GM04503 (cell line): ENCODE results near the gene XIRP2.
A peak's percentile ranks its signal among the peaks of the same experiment; 100 is the strongest.

Experiments used
- DNase-seq: peaks from one replicate; pipeline ENCODE4 v3.0.0-alpha.2; 2012; ENCODE audit warnings: low read depth

The XIRP2 gene

GRCh38 chr2:167134381-167135072 is 246.2 kb downstream of the XIRP2 start:
- DNase-seq: no peak

- DNase-seq: no peak
Measured at GRCh38 chr2:167135706-167136105, 247.4 kb downstream of the XIRP2 start.

DNA sequence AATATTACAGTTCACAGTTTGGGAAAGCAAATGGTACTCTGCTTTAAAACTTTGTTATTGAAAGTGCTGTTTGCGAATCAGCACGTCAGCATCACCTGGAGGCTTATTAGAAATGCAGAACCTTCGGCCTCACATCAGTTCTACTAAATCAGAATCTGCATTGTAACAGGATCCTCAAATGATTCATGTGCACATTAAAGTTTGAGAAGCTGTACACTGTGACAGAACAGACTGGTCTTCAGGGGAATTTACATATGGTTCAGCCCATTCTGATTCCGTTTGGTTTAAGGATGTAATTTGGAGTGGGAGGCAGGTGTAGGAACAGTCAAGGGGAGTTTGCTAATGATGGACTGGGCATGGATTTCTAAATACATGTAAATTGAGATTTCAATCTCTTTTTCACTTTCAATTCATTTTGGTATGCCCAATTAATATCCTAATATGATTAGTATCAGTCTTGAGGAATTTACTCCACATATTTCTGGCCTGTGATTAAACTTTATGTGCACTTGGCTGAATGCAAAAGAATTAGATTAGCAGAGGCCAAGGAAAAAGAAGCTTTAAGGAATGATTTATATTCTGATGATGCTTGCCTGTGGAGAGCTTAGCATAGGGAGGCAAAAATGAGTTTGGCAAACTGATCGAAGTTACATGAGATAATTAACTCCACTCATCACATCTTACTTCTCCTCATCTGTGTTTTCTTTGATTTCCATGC is 248.8 kb downstream of the XIRP2 start:
- DNase-seq: no peak

GRCh38 chr2:167140330-167140729 is 252.1 kb downstream of the XIRP2 start:
- DNase-seq: no peak

GRCh38 chr2:167140767-167141166 is 252.5 kb downstream of the XIRP2 start:
- peak; percentile 18 for DNase-seq

DNA sequence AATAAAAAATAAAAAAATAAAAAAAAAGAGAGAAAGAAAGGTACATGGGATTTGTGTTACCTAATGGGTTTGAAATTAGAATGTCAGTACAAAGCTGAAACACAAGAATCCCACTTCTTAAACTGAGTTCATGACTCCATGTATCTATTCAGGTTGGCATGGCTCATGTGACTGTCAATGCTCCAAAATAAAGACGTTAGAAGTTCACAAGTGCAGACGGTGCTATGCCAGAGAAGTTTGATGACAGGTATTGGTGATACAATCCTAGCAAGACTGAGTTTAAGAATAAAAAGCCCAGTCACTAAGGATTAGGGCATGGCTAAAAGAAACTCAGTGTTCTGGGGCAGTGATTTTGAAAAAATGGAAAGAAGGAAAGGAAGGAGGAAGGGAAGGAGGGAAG is 254.3 kb downstream of the XIRP2 start:
- no peak for DNase-seq

DNA sequence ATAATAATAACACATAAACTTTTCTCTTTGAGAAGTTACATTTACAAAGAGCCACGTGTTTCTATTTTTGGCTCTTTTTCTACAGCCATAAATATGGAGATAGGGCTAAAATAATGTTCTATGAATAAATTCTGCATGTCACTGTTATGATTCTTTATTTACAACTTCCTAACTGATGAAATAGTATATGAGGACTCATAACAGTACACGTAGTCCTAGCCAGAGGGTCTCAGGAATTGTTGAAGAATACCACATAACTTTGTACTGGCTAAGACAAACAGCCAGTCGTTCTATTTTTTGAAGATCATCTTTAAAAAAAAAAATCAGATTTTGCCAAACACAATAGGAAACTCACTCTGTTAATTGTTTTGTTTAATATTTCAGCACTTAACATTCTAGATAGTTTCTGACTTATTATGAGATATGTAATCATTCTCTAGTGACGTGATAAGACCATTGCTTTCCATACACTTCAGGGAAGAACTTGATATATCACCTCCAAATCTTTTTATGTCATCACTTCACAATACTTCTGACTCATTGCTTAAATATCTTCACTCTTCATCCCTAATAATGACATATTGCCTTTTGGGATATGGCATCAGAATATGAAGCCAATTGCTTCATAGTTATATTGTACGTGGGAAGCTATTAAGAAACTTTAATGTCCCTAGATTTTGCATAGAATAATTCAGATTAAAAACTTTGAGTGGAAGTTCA is 256.1 kb downstream of the XIRP2 start:
- DNase-seq: no peak

DNA sequence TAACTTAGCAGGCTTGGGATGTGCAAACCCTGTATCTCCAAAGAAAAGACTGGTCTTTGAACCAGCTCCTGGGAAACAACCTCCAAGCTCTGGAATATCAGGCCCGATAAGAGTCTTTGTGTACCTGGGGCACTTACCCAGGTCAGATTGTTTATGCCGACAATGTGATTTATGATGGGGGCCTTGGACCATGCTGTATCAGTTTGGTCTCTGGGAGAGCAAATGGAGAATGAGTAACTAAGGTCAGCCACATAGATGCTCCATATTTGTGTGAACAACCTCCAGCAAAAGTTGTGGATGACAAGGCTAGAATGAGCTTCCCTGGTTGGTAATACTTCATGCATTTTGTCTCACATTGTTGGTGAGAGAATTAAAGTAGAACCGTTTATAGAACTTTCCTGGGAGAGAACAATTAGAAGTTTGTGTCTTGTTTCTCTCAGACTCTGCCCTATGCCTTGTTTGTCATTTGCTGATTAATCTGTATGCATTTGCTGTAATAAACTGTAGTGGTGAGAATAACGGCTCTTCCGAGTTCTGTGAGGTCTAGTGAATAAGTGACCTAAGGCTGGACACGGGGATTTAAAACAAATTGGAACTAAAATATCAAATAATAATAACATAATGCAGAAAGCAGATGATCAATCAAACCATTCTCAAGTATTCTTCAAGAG is 259.1 kb downstream of the XIRP2 start:
- no peak for DNase-seq

DNA sequence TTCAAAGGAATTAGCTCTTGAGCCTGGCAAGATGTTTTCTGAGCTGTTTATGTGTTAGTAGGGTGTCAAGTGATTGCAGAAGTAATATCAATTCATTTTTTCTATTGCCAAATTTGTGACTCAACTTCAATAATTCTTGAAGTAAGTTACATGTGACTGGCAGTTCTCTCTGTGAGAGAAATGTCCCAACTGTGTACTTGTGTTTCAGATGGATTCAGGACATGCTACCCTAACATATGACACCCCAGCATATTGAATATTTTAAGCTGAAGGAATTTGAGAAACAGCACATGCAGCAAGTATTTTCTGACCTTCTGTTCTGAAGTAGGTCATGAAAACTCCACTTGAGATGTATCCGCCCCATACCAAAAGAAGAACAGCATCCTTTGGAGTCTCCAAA is 263.6 kb downstream of the XIRP2 start:
- DNase-seq: no peak

DNA sequence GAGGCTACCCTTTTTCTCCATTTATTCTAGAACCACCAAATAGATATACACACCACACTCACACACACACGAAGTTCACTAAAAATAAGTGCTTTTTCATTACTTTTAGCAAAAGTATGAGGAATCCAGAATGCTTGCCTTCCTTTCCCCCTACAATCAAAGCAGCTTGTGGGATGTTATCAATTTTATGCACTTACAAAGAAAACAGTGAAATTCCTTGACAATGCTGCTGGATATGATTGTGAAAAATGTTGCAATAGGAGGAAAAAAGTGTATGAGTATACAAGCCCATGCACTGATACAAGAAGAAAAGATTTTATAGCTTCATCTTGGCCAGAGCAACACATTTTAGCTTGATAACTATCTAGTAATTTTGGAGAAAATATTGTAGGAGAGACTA is 269.2 kb downstream of the XIRP2 start:
- DNase-seq: no peak

- DNase-seq: no peak
Measured at GRCh38 chr2:167177196-167177595, 288.9 kb downstream of the XIRP2 start.

DNA sequence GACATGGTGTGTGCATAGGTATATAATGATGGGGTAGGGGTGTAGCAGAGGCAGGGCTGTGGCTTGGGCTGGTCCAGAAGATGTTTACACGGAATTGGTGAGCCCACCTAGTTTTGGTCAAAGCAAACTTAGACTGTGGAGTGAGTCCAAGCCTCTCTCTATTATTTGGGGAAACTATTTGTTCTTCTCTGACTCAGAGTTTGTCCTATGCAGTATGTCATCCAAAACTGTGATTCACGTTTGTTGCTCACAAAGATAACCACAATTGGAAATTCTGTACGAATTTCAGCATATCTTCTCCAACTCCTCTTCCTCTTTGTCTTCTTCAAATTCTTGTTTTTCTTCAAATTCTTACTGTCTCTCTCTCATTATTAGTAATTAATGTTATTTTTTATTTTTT is 292.9 kb downstream of the XIRP2 start:
- no peak for DNase-seq

GRCh38 chr2:167181688-167182087 is 293.4 kb downstream of the XIRP2 start:
- DNase-seq: no peak

GRCh38 chr2:167182403-167182802 is 294.1 kb downstream of the XIRP2 start:
- DNase-seq: no peak

DNA sequence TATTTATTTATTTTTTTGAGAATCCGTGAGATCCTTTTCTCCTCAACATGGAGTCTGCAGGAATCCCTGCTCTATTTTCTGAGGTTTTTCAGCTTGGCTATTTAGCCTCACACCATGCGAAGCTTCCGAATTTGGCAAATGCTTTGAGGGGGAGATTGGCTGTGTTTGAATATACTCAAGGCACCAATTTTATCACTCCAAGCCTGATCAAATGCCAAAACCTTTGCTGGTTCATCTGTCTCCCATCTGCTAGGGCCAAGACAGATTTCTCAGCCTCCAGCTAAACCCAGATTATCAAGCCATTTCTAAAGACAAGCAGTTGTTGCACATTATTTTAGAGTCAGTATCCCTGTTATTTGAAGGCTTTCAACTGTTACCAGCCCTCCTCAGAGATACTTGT is 295.7 kb downstream of the XIRP2 start:
- no peak for DNase-seq

DNA sequence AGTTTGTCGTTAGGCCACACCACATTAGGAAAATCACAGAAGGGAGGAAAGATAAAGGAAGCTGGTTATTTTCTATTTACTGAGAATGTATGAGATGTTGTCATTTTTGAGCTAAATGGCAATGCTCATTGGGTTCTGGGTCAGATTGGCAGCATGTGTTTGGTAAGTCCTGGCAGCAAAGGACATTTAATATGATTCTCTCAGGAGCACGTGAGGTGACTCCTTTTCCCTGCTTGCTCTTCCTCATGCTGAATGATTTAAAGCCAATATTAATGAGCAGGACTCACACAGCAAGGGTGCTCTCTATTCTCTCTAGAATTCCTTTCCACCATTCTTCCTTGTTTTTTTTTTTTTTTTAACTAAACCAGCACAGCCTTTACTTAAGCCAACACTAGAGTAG is 298.2 kb downstream of the XIRP2 start:
- DNase-seq: no peak

DNA sequence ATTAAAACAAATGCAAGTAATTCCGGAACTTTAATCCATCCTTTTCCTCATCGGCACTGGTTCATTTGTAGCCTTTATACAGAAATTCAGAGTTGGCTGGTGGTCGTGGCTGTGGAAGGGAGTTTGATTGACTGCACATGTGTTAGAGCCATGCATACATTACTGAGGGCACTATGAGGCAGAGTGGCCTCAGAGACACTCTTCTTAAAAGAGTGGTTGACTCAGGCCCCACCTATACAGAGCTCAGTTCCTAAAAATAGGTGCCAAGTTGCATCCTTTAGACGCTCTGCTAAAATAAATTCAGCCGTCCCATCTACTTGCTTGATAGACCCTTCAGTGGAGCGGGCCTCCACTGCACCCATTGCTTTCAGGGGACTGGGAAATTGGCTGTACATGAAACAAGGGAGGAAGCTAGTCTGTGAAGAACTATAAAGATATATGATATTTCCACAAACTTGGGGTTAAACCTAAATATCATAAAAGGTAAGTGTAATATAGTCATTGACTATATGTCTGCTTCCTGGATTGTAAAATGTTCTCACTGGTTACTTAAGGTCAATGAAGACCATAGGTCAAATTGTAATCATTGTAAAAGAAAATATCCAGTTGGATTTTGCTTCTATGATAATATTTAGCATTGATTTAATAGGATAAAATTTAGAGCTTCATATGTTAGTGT is 298.9 kb downstream of the XIRP2 start:
- no peak for DNase-seq

- DNase-seq: no peak
Measured at GRCh38 chr2:167187978-167188967, 300.0 kb downstream of the XIRP2 start.

DNA sequence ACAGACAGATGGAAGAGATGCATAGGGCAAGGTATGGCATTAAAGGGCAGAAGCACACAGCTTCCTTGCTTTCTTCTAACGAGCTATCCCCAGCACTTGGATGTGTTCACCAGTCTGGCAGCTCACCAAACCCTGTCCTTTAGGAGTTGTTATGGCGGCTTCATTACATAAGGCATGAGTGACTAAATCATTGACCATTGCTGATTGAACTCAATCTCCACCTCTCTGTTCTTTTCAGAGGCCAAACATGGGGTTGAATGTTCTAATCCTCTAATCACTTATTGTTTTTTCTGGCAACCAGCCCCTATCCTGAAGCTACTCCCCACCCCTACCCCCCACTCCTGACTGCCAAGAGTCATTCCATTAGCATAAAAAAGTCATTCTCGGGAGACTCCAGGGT is 301.8 kb downstream of the XIRP2 start:
- DNase-seq: no peak

DNA sequence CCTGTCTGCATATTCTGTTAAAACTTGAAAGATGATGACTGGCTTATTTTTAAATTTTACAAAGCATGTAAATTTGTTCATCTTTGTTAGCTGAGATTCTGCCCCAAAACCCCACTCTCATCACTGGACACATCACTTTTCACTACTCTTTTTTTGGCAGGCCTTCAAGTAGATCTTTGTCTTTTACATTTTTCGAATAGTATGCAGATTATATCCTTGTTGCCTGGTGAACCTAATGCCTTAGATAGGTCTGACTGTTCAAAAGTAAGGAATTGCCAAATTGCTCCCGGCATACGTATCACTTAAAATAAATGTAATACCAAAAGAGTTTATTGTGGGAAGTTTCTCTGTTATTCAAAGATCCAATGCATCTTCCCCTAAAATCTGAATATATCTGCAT is 303.3 kb downstream of the XIRP2 start:
- DNase-seq: no peak

GRCh38 chr2:167192833-167193232 is 304.6 kb downstream of the XIRP2 start:
- DNase-seq: no peak
